Measurements from ENCODE around the gene AURKAIP1. TPM values are rescaled to one million over a fixed set of nuclear protein-coding genes. Genes with fewer than 3 reads are reported as not detected.

AURKAIP1 gene
- total RNA-seq, 1 experiment from 2014 or later, result 823 TPM

DNA sequence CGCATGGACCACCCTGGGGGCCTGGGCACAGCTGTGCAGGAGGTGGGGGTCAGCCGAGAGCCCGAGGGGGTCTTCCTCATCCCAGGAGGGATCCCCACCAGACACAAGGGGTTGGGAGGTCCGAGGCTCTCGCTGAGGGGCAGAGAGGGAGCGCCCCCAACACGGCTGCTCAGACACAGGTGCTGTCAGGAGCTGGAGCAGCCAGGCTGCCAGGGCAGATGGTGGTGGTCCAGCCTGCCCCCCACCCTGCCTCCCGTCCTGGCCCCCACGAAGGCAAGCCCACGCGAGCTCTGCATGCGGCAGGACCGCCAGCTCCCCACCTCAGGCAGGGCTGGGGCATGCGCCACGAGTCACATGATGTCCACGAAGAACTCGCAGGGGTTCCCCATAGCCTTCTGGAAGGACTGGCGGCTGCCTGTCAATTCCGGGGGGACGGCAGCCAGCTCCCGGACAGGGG, 39.2 kb downstream of the AURKAIP1 start:
- ChIA-PET POLR2A (ENCODE audit: unreplicated experiment) (no interaction called here), CTCF (no interaction called here)
- Histone ChIP-seq H3K27me3 (ENCODE audit: low read length) (no peaks in the 10 kb centered on the region), H4K20me1 (ENCODE audit: low read length) (peaks cover 5% of the 10 kb centered on the region; the same call in 1 of the 2 replicates), H3K36me3 (ENCODE audit: low read depth, low read length) (peaks cover 42% of the 10 kb centered on the region), H3F3A (ENCODE audit: low read length, unreplicated experiment) (no peaks in the 10 kb centered on the region), H3K9me3 (ENCODE audit: low read length) (no peaks in the 10 kb centered on the region), H3K9ac (ENCODE audit: low read length) (no peak overlapping the region), H3K4me2 (ENCODE audit: low read length) (no peak overlapping the region), H2AFZ (ENCODE audit: low read length) (no peak overlapping the region), H3K4me3 (ENCODE audit: low read length) (no peak overlapping the region), H3K4me1 (ENCODE audit: insufficient read depth, low read length) (peaks cover 26% of the 10 kb centered on the region), H3K9me2 (replicated peaks; ENCODE audit: low read length) (no peaks in the 10 kb centered on the region), H3K79me2 (ENCODE audit: low read length) (no peaks in the 10 kb centered on the region; the same call in 1 of the 2 replicates), H3K27ac (ENCODE audit: low read length) (no peak overlapping the region)
- intact Hi-C loops (cut with micrococcal nuclease), result no loop called here
- ATAC-seq (no peak), DNase-seq (no peak)
- BruUV-seq (replicated peaks), result no TSS peak
- TF ChIP-seq EZH2 (IDR thresholded peaks at IDR 0.05; ENCODE audit: low read length, unreplicated experiment), result no peak
- no peak for TF ChIP-seq EZH2phosphoT487 (IDR thresholded peaks at IDR 0.05; ENCODE audit: borderline replicate concordance, low read length)
- TF ChIP-seq, protein P1, sequence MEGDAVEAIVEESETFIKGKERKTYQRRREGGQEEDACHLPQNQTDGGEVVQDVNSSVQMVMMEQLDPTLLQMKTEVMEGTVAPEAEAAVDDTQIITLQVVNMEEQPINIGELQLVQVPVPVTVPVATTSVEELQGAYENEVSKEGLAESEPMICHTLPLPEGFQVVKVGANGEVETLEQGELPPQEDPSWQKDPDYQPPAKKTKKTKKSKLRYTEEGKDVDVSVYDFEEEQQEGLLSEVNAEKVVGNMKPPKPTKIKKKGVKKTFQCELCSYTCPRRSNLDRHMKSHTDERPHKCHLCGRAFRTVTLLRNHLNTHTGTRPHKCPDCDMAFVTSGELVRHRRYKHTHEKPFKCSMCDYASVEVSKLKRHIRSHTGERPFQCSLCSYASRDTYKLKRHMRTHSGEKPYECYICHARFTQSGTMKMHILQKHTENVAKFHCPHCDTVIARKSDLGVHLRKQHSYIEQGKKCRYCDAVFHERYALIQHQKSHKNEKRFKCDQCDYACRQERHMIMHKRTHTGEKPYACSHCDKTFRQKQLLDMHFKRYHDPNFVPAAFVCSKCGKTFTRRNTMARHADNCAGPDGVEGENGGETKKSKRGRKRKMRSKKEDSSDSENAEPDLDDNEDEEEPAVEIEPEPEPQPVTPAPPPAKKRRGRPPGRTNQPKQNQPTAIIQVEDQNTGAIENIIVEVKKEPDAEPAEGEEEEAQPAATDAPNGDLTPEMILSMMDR (conservative IDR thresholded peaks at IDR 0.05; ENCODE audit: low read depth, low read length), result no peak

GRCh38 chr1:1335283-1335682, 39.7 kb downstream of the AURKAIP1 start:
- Histone ChIP-seq H3K9ac (ENCODE audit: low read length) (no peak overlapping the region), H3K9me2 (replicated peaks; ENCODE audit: low read length) (no peaks in the 10 kb centered on the region), H3K36me3 (ENCODE audit: low read depth, low read length) (peaks cover 37% of the 10 kb centered on the region), H3K9me3 (ENCODE audit: low read length) (no peaks in the 10 kb centered on the region), H3F3A (ENCODE audit: low read length, unreplicated experiment) (no peaks in the 10 kb centered on the region), H2AFZ (ENCODE audit: low read length) (no peak overlapping the region), H3K27ac (ENCODE audit: low read length) (no peak overlapping the region), H3K27me3 (ENCODE audit: low read length) (no peaks in the 10 kb centered on the region), H3K4me2 (ENCODE audit: low read length) (no peak overlapping the region), H4K20me1 (ENCODE audit: low read length) (peaks cover 5% of the 10 kb centered on the region; the same call in 1 of the 2 replicates), H3K4me3 (ENCODE audit: low read length) (no peak overlapping the region), H3K79me2 (ENCODE audit: low read length) (no peaks in the 10 kb centered on the region; the same call in 1 of the 2 replicates), H3K4me1 (ENCODE audit: insufficient read depth, low read length) (peaks cover 32% of the 10 kb centered on the region)
- POLR2A ChIA-PET (ENCODE audit: unreplicated experiment), result no interaction called here
- CTCF ChIA-PET, result no interaction called here
- no peak for ATAC-seq
- TSS peak; percentile 32 for BruUV-seq (replicated peaks)
- TF ChIP-seq, protein P1 (conservative IDR thresholded peaks at IDR 0.05; ENCODE audit: low read depth, low read length), result no peak
- TF ChIP-seq EZH2phosphoT487 (IDR thresholded peaks at IDR 0.05; ENCODE audit: borderline replicate concordance, low read length) (no peak), EZH2 (IDR thresholded peaks at IDR 0.05; ENCODE audit: low read length, unreplicated experiment) (no peak)
- DNase-seq, result no peak
- intact Hi-C loops (cut with micrococcal nuclease), result no loop called here

GRCh38 chr1:1334835-1335234, 40.2 kb downstream of the AURKAIP1 start:
- POLR2A ChIA-PET (ENCODE audit: unreplicated experiment), result no interaction called here
- no peak overlapping the region for H3K9ac ChIP-seq (ENCODE audit: low read length)
- intact Hi-C loops (cut with micrococcal nuclease), result no loop called here
- no peak for DNase-seq
- no TSS peak for BruUV-seq (replicated peaks)
- no peaks in the 10 kb centered on the region; the same call in 1 of the 2 replicates for H3K79me2 ChIP-seq (ENCODE audit: low read length)
- no peak overlapping the region for H2AFZ ChIP-seq (ENCODE audit: low read length)
- no peaks in the 10 kb centered on the region for H3K9me2 ChIP-seq (replicated peaks; ENCODE audit: low read length)
- no peak overlapping the region for H3K4me3 ChIP-seq (ENCODE audit: low read length)
- H3K27me3 ChIP-seq (ENCODE audit: low read length), result no peaks in the 10 kb centered on the region
- no peak overlapping the region for H3K4me2 ChIP-seq (ENCODE audit: low read length)
- no peak for ATAC-seq
- CTCF ChIA-PET, result interaction anchor here (0.5 kb wide), 1 partner anchor 138 kb away, joined by 9 read pairs; no protein-coding TSS in a partner anchor
- no peaks in the 10 kb centered on the region for H3F3A ChIP-seq (ENCODE audit: low read length, unreplicated experiment)
- TF ChIP-seq, protein P1 (conservative IDR thresholded peaks at IDR 0.05; ENCODE audit: low read depth, low read length), result no peak
- TF ChIP-seq EZH2phosphoT487 (IDR thresholded peaks at IDR 0.05; ENCODE audit: borderline replicate concordance, low read length) (no peak), EZH2 (IDR thresholded peaks at IDR 0.05; ENCODE audit: low read length, unreplicated experiment) (no peak)
- peaks cover 5% of the 10 kb centered on the region; the same call in 1 of the 2 replicates for H4K20me1 ChIP-seq (ENCODE audit: low read length)
- H3K9me3 ChIP-seq (ENCODE audit: low read length), result no peaks in the 10 kb centered on the region
- H3K27ac ChIP-seq (ENCODE audit: low read length), result no peak overlapping the region
- peaks cover 32% of the 10 kb centered on the region for H3K36me3 ChIP-seq (ENCODE audit: low read depth, low read length)
- H3K4me1 ChIP-seq (ENCODE audit: insufficient read depth, low read length), result peaks cover 36% of the 10 kb centered on the region
